HepG2 (cell line): ENCODE measurements around the gene HSPE1. TPM values are rescaled to one million over a fixed set of nuclear protein-coding genes. Genes with fewer than 3 reads are reported as not detected.

Experiments used
- ATAC-seq: fragments of 200-7000 bp; cut with Tn5 transposase; 3 replicates; pipeline ENCODE4 v1.9.1; 2020; ENCODE audit warnings: mild to moderate bottlenecking, moderate library complexity
- BruUV-seq: library from RNA; stranded (reverse); fragments of 400-500 nt; replicated peaks from 2 replicates; lab custom pipeline; 2021; lab: Mats Ljungman, UMichigan
- CTCF ChIA-PET: fragments of 300-600 bp; formaldehyde crosslinking; extraction: SDS; loops from one replicate; lab custom pipeline; 2021; ENCODE audit warnings: low total read pairs, inconsistent platforms, low intra/inter-chr PET ratio; lab: Yijun Ruan, JAX
- POLR2A ChIA-PET: fragments of 350-600 bp; sonication (Branson Sonifier 250); formaldehyde crosslinking; loops from one replicate; lab custom pipeline; 2020; ENCODE audit warnings: antibody characterized with exemption, inconsistent platforms; lab: Yijun Ruan, JAX
- DNase-seq: peaks from one replicate; pipeline ENCODE4 v3.0.0-alpha.2; 2015; ENCODE audit warnings: low spot score
- FAIRE-seq: peaks from 3 replicates; lab custom pipeline; 2011; peaks lifted over from hg19 to GRCh38; lab: Jason Lieb, UNC
- H2AFZ ChIP-seq: one replicate; pipeline ENCODE4 v1.6.1; 2011; ENCODE audit warnings: low read length, inconsistent platforms
- H3K27ac ChIP-seq: fragments of 300-600 bp; 3 replicates; pipeline ENCODE4 v1.8.0; 2011; ENCODE audit warnings: mixed run types, mild to moderate bottlenecking, mixed read lengths, low read length, inconsistent platforms; ENCODE audit not compliant: insufficient read depth; ENCODE audit errors: extremely low read length
- H3K27me3 ChIP-seq, 2 experiments: fragments of 200-600 bp in 1 of 2; 2 replicates in 1 of 2; 3 replicates in 1 of 2; pipeline versions ENCODE4 v1.6.0 to v1.8.0; 2011; ENCODE audit warnings: low read length in 2 of 2, mild to moderate bottlenecking in 2 of 2, moderate library complexity in 2 of 2, inconsistent platforms in 1 of 2; ENCODE audit not compliant: insufficient read depth in 2 of 2, control insufficient read depth in 1 of 2
- H3K36me3 ChIP-seq, 2 experiments: fragments of 200-600 bp in 1 of 2; replicated peaks in 1 of 2; 2 replicates in 1 of 2; 3 replicates in 1 of 2; pipeline versions ENCODE4 v1.5.1 to v1.8.0; 2011; ENCODE audit warnings: low read length in 2 of 2, inconsistent platforms in 1 of 2; ENCODE audit not compliant: insufficient read depth in 2 of 2, control insufficient read depth in 1 of 2
- H3K4me1 ChIP-seq: 2 replicates; pipeline ENCODE4 v1.5.1; 2012; ENCODE audit warnings: low read length, inconsistent platforms; ENCODE audit not compliant: insufficient read depth
- H3K4me2 ChIP-seq: 2 replicates; pipeline ENCODE4 v1.6.0; 2011; ENCODE audit warnings: low read depth, low read length, inconsistent platforms
- H3K4me3 ChIP-seq, 3 experiments: fragments of 200-600 bp in 1 of 3; sonication (generic), shearing (Covaris generic) in 1 of 3; replicated peaks in 1 of 3; 2 replicates each; pipeline ENCODE4 v1.5.1; 2011 to 2016; ENCODE audit warnings: low read length in 3 of 3, inconsistent platforms in 2 of 3, low read depth in 2 of 3, mild to moderate bottlenecking in 2 of 3, control low read depth in 1 of 3, mixed read lengths in 1 of 3; ENCODE audit not compliant: insufficient read depth in 1 of 3
- H3K79me2 ChIP-seq: one replicate; pipeline ENCODE4 v1.6.1; 2011; ENCODE audit warnings: low read length, inconsistent platforms; ENCODE audit not compliant: insufficient read depth
- H3K9ac ChIP-seq: 2 replicates; pipeline ENCODE4 v1.6.0; 2011; ENCODE audit warnings: mild to moderate bottlenecking, low read depth, low read length, inconsistent platforms; ENCODE audit not compliant: insufficient read depth
- H3K9me3 ChIP-seq: 2 replicates; pipeline ENCODE4 v1.5.1; 2012; ENCODE audit warnings: mild to moderate bottlenecking, low read length
- H4K20me1 ChIP-seq: 2 replicates; pipeline ENCODE4 v1.6.0; 2011; ENCODE audit warnings: inconsistent platforms, mild to moderate bottlenecking, low read length, moderate library complexity; ENCODE audit not compliant: insufficient read depth
- ADNP ChIP-seq: sonication (generic); formaldehyde crosslinking; IDR thresholded peaks from 2 replicates; pipeline ENCODE4 v1.4.0; 2020; ENCODE audit warnings: missing genetic modification reagents
- IRX3 ChIP-seq: sonication (generic); formaldehyde crosslinking; IDR thresholded peaks from 2 replicates; pipeline ENCODE4 v1.8.1; 2023; ENCODE audit warnings: mild to moderate bottlenecking, low read depth, missing genetic modification reagents, borderline replicate concordance
- MATR3 ChIP-seq: sonication (generic); formaldehyde crosslinking; IDR thresholded peaks from 2 replicates; pipeline ENCODE4 v1.4.0; 2020; ENCODE audit warnings: missing genetic modification reagents
- RELA ChIP-seq: sonication (generic); formaldehyde crosslinking; IDR thresholded peaks from 2 replicates; pipeline ENCODE4 v1.4.0; 2020; ENCODE audit warnings: missing genetic modification reagents
- RNF2 ChIP-seq: fragments of 450-650 bp; conservative IDR thresholded peaks from 2 replicates; pipeline ENCODE4 v1.6.1; 2016; ENCODE audit warnings: low read depth
- SETDB1 ChIP-seq: sonication (generic); formaldehyde crosslinking; IDR thresholded peaks from 2 replicates; pipeline ENCODE4 v1.5.1; 2020; ENCODE audit warnings: missing genetic modification reagents, mild to moderate bottlenecking, borderline replicate concordance
- SIX4 ChIP-seq: sonication (generic); formaldehyde crosslinking; IDR thresholded peaks from 2 replicates; pipeline ENCODE4 v1.4.0; 2020; ENCODE audit warnings: missing genetic modification reagents
- SMAD3 ChIP-seq: sonication (generic); formaldehyde crosslinking; IDR thresholded peaks from 2 replicates; pipeline ENCODE4 v1.4.0; 2020; ENCODE audit warnings: missing genetic modification reagents
- TBX3 ChIP-seq: fragments of 450-650 bp; IDR thresholded peaks from 2 replicates; pipeline ENCODE4 v1.6.1; 2017; ENCODE audit warnings: antibody characterized with exemption, mild to moderate bottlenecking, inconsistent platforms, borderline replicate concordance
- TOE1 ChIP-seq: sonication (generic); formaldehyde crosslinking; IDR thresholded peaks from 2 replicates; pipeline ENCODE4 v1.4.0; 2020; ENCODE audit warnings: mild to moderate bottlenecking, missing genetic modification reagents
- ZNF44 ChIP-seq: sonication (generic); formaldehyde crosslinking; IDR thresholded peaks from 2 replicates; pipeline ENCODE4 v1.5.1; 2020; ENCODE audit warnings: mild to moderate bottlenecking, missing genetic modification reagents
- ZNF546 ChIP-seq: sonication (generic); formaldehyde crosslinking; conservative IDR thresholded peaks from 2 replicates; pipeline ENCODE4 v1.8.1; 2023; ENCODE audit warnings: mild to moderate bottlenecking, missing genetic modification reagents
- WGBS: methylation state at CpG from one replicate; pipeline ENCODE4 v1.1.6; 2017; ENCODE audit warnings: low lambda C conversion rate; 5-methylcytosine and 5-hydroxymethylcytosine counted together
- in situ Hi-C: cut with HindIII; loops from 2 replicates; pipeline ENCODE4 v1.10.0; 2017; ENCODE audit warnings: low pct_unique_long_range_greater_than_20kb; ENCODE audit not compliant: extremely low pct_ligation_motif_present
- intact Hi-C: fragments of 100-400 bp; cut with micrococcal nuclease; formaldehyde crosslinking; loops from one replicate; pipeline ENCODE4 v1.10.0; 2022; ENCODE audit not compliant: unreplicated experiment
- polyA plus RNA-seq, 8 experiments: library from polyadenylated mRNA; depleted of rRNA in 3 of 8; stranded (reverse) in 7 of 8; unstranded in 1 of 8; fragments of >200 nt; fragmentation: Illumina TruSeq in 4 of 8; extraction: Trizol in 4 of 8; gene quantifications; 2 replicates each; pipeline versions ENCODE4 v1.2.1 to v1.2.3, GENCODE V29; 2011 to 2016; ENCODE audit warnings: low read depth in 4 of 8, missing spikeins in 1 of 8, mixed read lengths in 1 of 8; ENCODE audit not compliant: insufficient read depth in 1 of 8
- total RNA-seq, 5 experiments: library from RNA; depleted of rRNA; stranded (reverse); fragments of >200 nt; fragmentation: Illumina TruSeq; extraction: Trizol; gene quantifications; 2 replicates each; pipeline ENCODE4 v1.2.3, GENCODE V29; 2016; ENCODE audit warnings: low read depth in 1 of 5
- TF ChIP-seq, protein P1 (sequence below): sonication (generic); formaldehyde crosslinking; IDR thresholded peaks from 2 replicates; pipeline ENCODE4 v1.4.0; 2020; ENCODE audit warnings: mild to moderate bottlenecking, low read depth, missing genetic modification reagents
- TF ChIP-seq, protein P2 (sequence below): sonication (generic); formaldehyde crosslinking; IDR thresholded peaks from 2 replicates; pipeline ENCODE4 v1.5.1; 2020; ENCODE audit warnings: missing genetic modification reagents, mild to moderate bottlenecking, borderline replicate concordance
- TF ChIP-seq, protein P3 (sequence below): IDR thresholded peaks from 2 replicates; pipeline ENCODE4 v1.6.1; 2016; ENCODE audit warnings: missing genetic modification reagents, missing compliant biosample characterization

The HSPE1 gene
- total and polyA plus RNA-seq, 2 of the 13 experiments (the other 11 are each of a cell fraction or from before 2014, with no cell fraction given) = 244 to 823 TPM

DNA sequence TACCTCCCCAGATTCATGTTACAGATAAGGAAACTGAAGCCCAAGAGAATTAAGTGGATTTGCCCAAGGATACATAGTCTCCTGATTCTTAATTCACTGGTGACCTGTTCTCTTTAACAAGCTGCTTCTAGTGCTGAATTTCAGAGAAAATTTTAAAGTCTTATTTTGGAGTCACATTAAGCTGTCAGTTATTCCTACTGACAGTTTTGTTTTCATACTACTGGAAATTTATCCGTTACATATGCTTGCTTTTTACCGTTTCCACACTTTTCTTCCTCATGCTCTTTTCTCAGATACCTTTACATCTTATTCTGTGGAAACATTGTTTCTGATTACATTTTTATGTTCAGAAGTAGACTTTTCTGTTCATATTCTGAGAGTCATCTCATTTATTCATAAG, 17.0 kb downstream of the HSPE1 start:
- no peaks in the 10 kb centered on the region for H3K9me3 ChIP-seq
- peak overlapping the region; percentile 79 for H3K4me2 ChIP-seq
- FAIRE-seq = no peak
- POLR2A ChIA-PET = interaction anchor here (1.9 to 5.6 kb wide), 9 partner anchors 8 to 189 kb away, joined by 5 to 177 read pairs (median 25); partner anchors contain the start of genes COQ10B, HSPD1, HSPE1 and MARS2
- peak overlapping the region; percentile 6 for H3K27ac ChIP-seq
- H3K79me2 ChIP-seq = peaks cover 66% of the 10 kb centered on the region
- BruUV-seq = no TSS peak
- TF ChIP-seq SMAD3 (CRISPR knock-in tag) (0 out of 2 replicates have a peak, but pooled peaks have one; percentile 30), SIX4 (CRISPR knock-in tag) (no peak)
- DNase-seq = no peak
- peaks cover 45% of the 10 kb centered on the region for H3K4me1 ChIP-seq
- peak overlapping the region; percentile 89 to 98 (median 91); a peak in 5 of 6 replicates for H3K4me3 ChIP-seq
- peaks cover 24% of the 10 kb centered on the region for H4K20me1 ChIP-seq
- no peaks in the 10 kb centered on the region; a peak in 1 of 5 replicates for H3K27me3 ChIP-seq
- intact Hi-C loops = loop anchor here (5.0 kb wide), 2 partner anchors 80 to 260 kb away; no protein-coding TSS in a partner anchor
- CTCF ChIA-PET = no interaction called here
- peaks cover 0 to 3% of the 10 kb centered on the region in 2 experiments; a peak in 1 of 5 replicates for H3K36me3 ChIP-seq
- in situ Hi-C loops = loop anchor here (10.0 kb wide), 1 partner anchor 188 kb away; the partner anchor contains the start of gene MARS2
- peak overlapping the region; percentile 97 for H3K9ac ChIP-seq
- no peak for ATAC-seq
- WGBS = 25% methylated on average over 2 of the region's 2 CpGs
- no peak overlapping the region for H2AFZ ChIP-seq

DNA sequence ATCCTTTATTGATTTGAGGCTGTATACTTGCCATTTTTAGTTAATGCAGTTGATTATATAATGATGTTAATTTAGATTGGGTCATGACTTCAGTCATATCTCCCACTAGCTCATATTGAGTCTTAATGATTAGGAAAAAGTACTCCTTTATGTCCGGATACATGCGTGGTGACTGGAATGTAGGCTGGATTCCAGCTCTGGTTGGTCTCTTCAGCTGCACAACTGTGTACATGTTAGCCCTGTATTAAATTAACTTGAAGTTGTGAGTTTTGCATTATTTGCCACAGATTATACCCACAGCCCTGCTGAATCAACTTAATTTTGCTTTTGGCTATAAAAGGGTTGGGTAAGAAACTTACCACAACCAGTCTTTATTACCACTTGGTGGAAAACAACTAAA, 38.2 kb downstream of the HSPE1 start:
- H3K9ac ChIP-seq = no peak overlapping the region
- H3K27me3 ChIP-seq = no peaks in the 10 kb centered on the region
- H3K4me1 ChIP-seq = no peaks in the 10 kb centered on the region
- no peak overlapping the region for H2AFZ ChIP-seq
- H3K36me3 ChIP-seq = peaks cover 12 to 54% of the 10 kb centered on the region in 2 experiments
- H4K20me1 ChIP-seq = no peaks in the 10 kb centered on the region
- in situ Hi-C loops = no loop called here
- ChIA-PET POLR2A (no interaction called here), CTCF (no interaction called here)
- no peak overlapping the region for H3K4me2 ChIP-seq
- no peak overlapping the region for H3K4me3 ChIP-seq
- no TSS peak for BruUV-seq
- 92% methylated on average over 2 of the region's 2 CpGs for WGBS
- intact Hi-C loops = loop anchor here (5.0 kb wide), 1 partner anchor 36 kb away; the partner anchor contains the start of gene HSPE1
- ATAC-seq (no peak), DNase-seq (no peak), FAIRE-seq (no peak)
- H3K27ac ChIP-seq = no peak overlapping the region
- H3K79me2 ChIP-seq = peaks cover 14% of the 10 kb centered on the region
- no peaks in the 10 kb centered on the region for H3K9me3 ChIP-seq
- TF ChIP-seq MATR3 (CRISPR knock-in tag) (no peak), ZNF546 (CRISPR knock-in tag) (no peak), IRX3 (CRISPR knock-in tag) (no peak), TBX3 (no peak), ZNF44 (CRISPR knock-in tag) (no peak), SETDB1 (no peak), ADNP (CRISPR knock-in tag) (no peak), RNF2 (no peak), RELA (CRISPR knock-in tag) (no peak), TOE1 (CRISPR knock-in tag) (no peak)
- TF ChIP-seq, protein P1, sequence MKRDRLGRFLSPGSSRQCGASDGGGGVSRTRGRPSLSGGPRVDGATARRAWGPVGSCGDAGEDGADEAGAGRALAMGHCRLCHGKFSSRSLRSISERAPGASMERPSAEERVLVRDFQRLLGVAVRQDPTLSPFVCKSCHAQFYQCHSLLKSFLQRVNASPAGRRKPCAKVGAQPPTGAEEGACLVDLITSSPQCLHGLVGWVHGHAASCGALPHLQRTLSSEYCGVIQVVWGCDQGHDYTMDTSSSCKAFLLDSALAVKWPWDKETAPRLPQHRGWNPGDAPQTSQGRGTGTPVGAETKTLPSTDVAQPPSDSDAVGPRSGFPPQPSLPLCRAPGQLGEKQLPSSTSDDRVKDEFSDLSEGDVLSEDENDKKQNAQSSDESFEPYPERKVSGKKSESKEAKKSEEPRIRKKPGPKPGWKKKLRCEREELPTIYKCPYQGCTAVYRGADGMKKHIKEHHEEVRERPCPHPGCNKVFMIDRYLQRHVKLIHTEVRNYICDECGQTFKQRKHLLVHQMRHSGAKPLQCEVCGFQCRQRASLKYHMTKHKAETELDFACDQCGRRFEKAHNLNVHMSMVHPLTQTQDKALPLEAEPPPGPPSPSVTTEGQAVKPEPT (CRISPR knock-in tag) = no peak
- TF ChIP-seq, protein P2, sequence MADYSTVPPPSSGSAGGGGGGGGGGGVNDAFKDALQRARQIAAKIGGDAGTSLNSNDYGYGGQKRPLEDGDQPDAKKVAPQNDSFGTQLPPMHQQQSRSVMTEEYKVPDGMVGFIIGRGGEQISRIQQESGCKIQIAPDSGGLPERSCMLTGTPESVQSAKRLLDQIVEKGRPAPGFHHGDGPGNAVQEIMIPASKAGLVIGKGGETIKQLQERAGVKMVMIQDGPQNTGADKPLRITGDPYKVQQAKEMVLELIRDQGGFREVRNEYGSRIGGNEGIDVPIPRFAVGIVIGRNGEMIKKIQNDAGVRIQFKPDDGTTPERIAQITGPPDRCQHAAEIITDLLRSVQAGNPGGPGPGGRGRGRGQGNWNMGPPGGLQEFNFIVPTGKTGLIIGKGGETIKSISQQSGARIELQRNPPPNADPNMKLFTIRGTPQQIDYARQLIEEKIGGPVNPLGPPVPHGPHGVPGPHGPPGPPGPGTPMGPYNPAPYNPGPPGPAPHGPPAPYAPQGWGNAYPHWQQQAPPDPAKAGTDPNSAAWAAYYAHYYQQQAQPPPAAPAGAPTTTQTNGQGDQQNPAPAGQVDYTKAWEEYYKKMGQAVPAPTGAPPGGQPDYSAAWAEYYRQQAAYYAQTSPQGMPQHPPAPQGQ (CRISPR knock-in tag) = no peak
- TF ChIP-seq, protein P3, sequence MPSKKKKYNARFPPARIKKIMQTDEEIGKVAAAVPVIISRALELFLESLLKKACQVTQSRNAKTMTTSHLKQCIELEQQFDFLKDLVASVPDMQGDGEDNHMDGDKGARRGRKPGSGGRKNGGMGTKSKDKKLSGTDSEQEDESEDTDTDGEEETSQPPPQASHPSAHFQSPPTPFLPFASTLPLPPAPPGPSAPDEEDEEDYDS (CRISPR knock-in tag) = no peak
